IMR-90 (cell line): ENCODE data around the gene RHOT2.
"Not testable (repeated sequence)": the region's sequence is repeated elsewhere in the genome, so short reads cannot be mapped to it uniquely, and the experiment has no call there.

Experiments used
- BHLHE40 ChIP-seq: fragments of 150-350 bp; IDR thresholded peaks from 2 replicates; pipeline ENCODE4 v1.6.1; 2016; ENCODE audit warnings: mild to moderate bottlenecking, low read depth, low read length
- CEBPB ChIP-seq: IDR thresholded peaks from 2 replicates; pipeline ENCODE4 v1.6.1; 2012; ENCODE audit warnings: low read depth, low read length, improper control_type of control experiment
- CHD1 ChIP-seq: IDR thresholded peaks from 2 replicates; pipeline ENCODE4 v1.6.1; 2012; ENCODE audit warnings: low read depth, low read length, improper control_type of control experiment
- CTCF ChIP-seq: conservative IDR thresholded peaks from 2 replicates; pipeline ENCODE4 v1.5.1; 2012; ENCODE audit warnings: mild to moderate bottlenecking, low read depth, low read length, improper control_type of control experiment
- MAFK ChIP-seq: IDR thresholded peaks from 2 replicates; pipeline ENCODE4 v1.6.1; 2012; ENCODE audit warnings: low read depth, low read length, improper control_type of control experiment
- MAZ ChIP-seq: IDR thresholded peaks from 2 replicates; pipeline ENCODE4 v1.6.1; 2012; ENCODE audit warnings: low read depth, mild to moderate bottlenecking, low read length, improper control_type of control experiment, moderate library complexity, borderline replicate concordance
- MXI1 ChIP-seq: IDR thresholded peaks from 2 replicates; pipeline ENCODE4 v1.6.1; 2012; ENCODE audit warnings: low read depth, mild to moderate bottlenecking, low read length, moderate library complexity, borderline replicate concordance
- NFE2L2 ChIP-seq: fragments of 150-350 bp; IDR thresholded peaks from 2 replicates; pipeline ENCODE4 v1.6.1; 2016; ENCODE audit warnings: low read depth, mild to moderate bottlenecking, low read length
- POLR2A ChIP-seq: IDR thresholded peaks from 2 replicates; pipeline ENCODE4 v1.6.1; 2012; ENCODE audit warnings: mild to moderate bottlenecking, low read depth, low read length
- RAD21 ChIP-seq: IDR thresholded peaks from 2 replicates; pipeline ENCODE4 v1.6.1; 2012; ENCODE audit warnings: low read length, improper control_type of control experiment
- RFX5 ChIP-seq: IDR thresholded peaks from 2 replicates; pipeline ENCODE4 v1.8.0; 2012; ENCODE audit warnings: low read depth, mild to moderate bottlenecking, low read length, moderate library complexity
- SMC3 ChIP-seq: fragments of 150-350 bp; IDR thresholded peaks from 2 replicates; pipeline ENCODE4 v1.6.1; 2016; ENCODE audit warnings: low read depth, mild to moderate bottlenecking, antibody characterized with exemption, low read length, moderate library complexity
- USF2 ChIP-seq: fragments of 150-350 bp; IDR thresholded peaks from 2 replicates; pipeline ENCODE4 v1.6.1; 2017; ENCODE audit warnings: mild to moderate bottlenecking, antibody characterized with exemption, low read length, low read depth
- TF ChIP-seq, protein P1 (sequence below): fragments of 150-350 bp; IDR thresholded peaks from 2 replicates; pipeline ENCODE4 v1.6.1; 2016; ENCODE audit warnings: low read depth, mild to moderate bottlenecking, low read length, moderate library complexity, borderline replicate concordance

GRCh38 chr16:712740-713250 lies 44.9 kb downstream of the RHOT2 start:
- not testable (repeated sequence) for TF ChIP-seq POLR2A, MXI1, NFE2L2, MAFK, CHD1, RFX5, BHLHE40
- TF ChIP-seq CTCF (peak; percentile 55), SMC3 (peak; percentile 40), USF2 (peak; percentile 37; the same call in 1 of the 2 replicates), CEBPB (peak; percentile 87), RAD21 (peak; percentile 33; the same call in 1 of the 2 replicates), MAZ (peak; percentile 52; the same call in 1 of the 2 replicates)
- TF ChIP-seq, protein P1, sequence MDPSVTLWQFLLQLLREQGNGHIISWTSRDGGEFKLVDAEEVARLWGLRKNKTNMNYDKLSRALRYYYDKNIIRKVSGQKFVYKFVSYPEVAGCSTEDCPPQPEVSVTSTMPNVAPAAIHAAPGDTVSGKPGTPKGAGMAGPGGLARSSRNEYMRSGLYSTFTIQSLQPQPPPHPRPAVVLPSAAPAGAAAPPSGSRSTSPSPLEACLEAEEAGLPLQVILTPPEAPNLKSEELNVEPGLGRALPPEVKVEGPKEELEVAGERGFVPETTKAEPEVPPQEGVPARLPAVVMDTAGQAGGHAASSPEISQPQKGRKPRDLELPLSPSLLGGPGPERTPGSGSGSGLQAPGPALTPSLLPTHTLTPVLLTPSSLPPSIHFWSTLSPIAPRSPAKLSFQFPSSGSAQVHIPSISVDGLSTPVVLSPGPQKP, result not testable (repeated sequence)
